Naive thymus-derived CD4-positive, alpha-beta T cell (primary cell): ENCODE measurements around the gene IL20. TPM values are rescaled to one million over a fixed set of nuclear protein-coding genes. Genes with fewer than 3 reads are reported as not detected.
A peak's percentile ranks its signal among the peaks of the same experiment; 100 is the strongest.

Source experiments
- ATAC-seq: fragments of 150-1000 bp; cut with Tn5 transposase; 2 replicates; pipeline ENCODE4 v1.10.0; 2021; ENCODE audit warnings: mild to moderate bottlenecking, moderate library complexity
- CTCF ChIA-PET: fragments of 350-600 bp; sonication (Branson Sonifier 250); formaldehyde crosslinking; loops from one replicate; lab custom pipeline; 2021; ENCODE audit warnings: antibody characterized with exemption; lab: Charles Lee
- POLR2A ChIA-PET: fragments of 350-600 bp; sonication (Branson Sonifier 250); formaldehyde crosslinking; loops from one replicate; lab custom pipeline; 2021; ENCODE audit warnings: antibody characterized with exemption, inconsistent platforms; lab: Charles Lee
- DNase-seq, 9 donors: peaks; one replicate each; pipeline versions ENCODE4 v3.0.0 to v3.0.0-alpha.2; 2020 to 2022; ENCODE audit warnings: mixed read lengths in 1 of 9
- H3K27ac ChIP-seq: one replicate; pipeline ENCODE4 v1.7.0; 2013; ENCODE audit warnings: mild to moderate bottlenecking, low read depth, low read length, moderate library complexity
- H3K27me3 ChIP-seq, 2 donors: one replicate each; pipeline ENCODE4 v1.7.0; 2013; ENCODE audit warnings: low read length in 2 of 2, mild to moderate bottlenecking in 2 of 2, moderate library complexity in 2 of 2; ENCODE audit not compliant: control insufficient read depth in 2 of 2, insufficient read depth in 2 of 2
- H3K36me3 ChIP-seq, 3 experiments: 1 replicate in 2 of 3; 2 replicates in 1 of 3; pipeline ENCODE4 v1.7.0; 2013; ENCODE audit warnings: low read length in 3 of 3, mild to moderate bottlenecking in 3 of 3, moderate library complexity in 1 of 3; ENCODE audit not compliant: insufficient read depth in 3 of 3, control insufficient read depth in 2 of 3
- H3K4me1 ChIP-seq, 2 donors: one replicate each; pipeline ENCODE4 v1.7.0; 2013; ENCODE audit warnings: low read length in 2 of 2, mild to moderate bottlenecking in 2 of 2, moderate library complexity in 1 of 2; ENCODE audit not compliant: control insufficient read depth in 2 of 2, insufficient read depth in 2 of 2
- H3K4me3 ChIP-seq: 2 replicates; pipeline ENCODE4 v1.7.0; 2013; ENCODE audit warnings: mild to moderate bottlenecking, low read length
- H3K9me3 ChIP-seq, 3 experiments: 1 replicate in 2 of 3; 2 replicates in 1 of 3; pipeline ENCODE4 v1.7.0; 2013; ENCODE audit warnings: low read length in 3 of 3; ENCODE audit not compliant: control insufficient read depth in 2 of 3
- H3K27ac Mint-ChIP-seq, 9 donors: one replicate each; pipeline ENCODE4 v1.8.0; 2020 to 2022; ENCODE audit warnings: mixed read lengths in 9 of 9, mild to moderate bottlenecking in 8 of 9, moderate library complexity in 5 of 9, inconsistent platforms in 2 of 9
- H3K27me3 Mint-ChIP-seq, 5 donors: one replicate each; pipeline ENCODE4 v1.8.0; 2021 to 2022; ENCODE audit warnings: mixed read lengths in 5 of 5, mild to moderate bottlenecking in 1 of 5
- H3K36me3 Mint-ChIP-seq, 5 donors: one replicate each; pipeline ENCODE4 v1.8.0; 2020 to 2022; ENCODE audit warnings: mixed read lengths in 5 of 5, mild to moderate bottlenecking in 3 of 5, inconsistent platforms in 1 of 5
- H3K4me1 Mint-ChIP-seq, 7 donors: one replicate each; pipeline ENCODE4 v1.8.0; 2020 to 2022; ENCODE audit warnings: mixed read lengths in 7 of 7, mild to moderate bottlenecking in 3 of 7, inconsistent platforms in 1 of 7
- H3K4me3 Mint-ChIP-seq, 10 donors: one replicate each; pipeline ENCODE4 v1.8.0; 2020 to 2022; ENCODE audit warnings: mild to moderate bottlenecking in 10 of 10, mixed read lengths in 10 of 10, moderate library complexity in 6 of 10, inconsistent platforms in 2 of 10
- H3K9me3 Mint-ChIP-seq, 11 donors: one replicate each; pipeline ENCODE4 v1.8.0; 2020 to 2022; ENCODE audit warnings: mixed read lengths in 11 of 11, mild to moderate bottlenecking in 4 of 11, inconsistent platforms in 1 of 11, moderate library complexity in 1 of 11
- intact Hi-C, 2 donors: fragments of 100-400 bp; cut with micrococcal nuclease; formaldehyde crosslinking; loops; one replicate each; pipeline ENCODE4 v1.15.1; 2023
- polyA plus RNA-seq, 2 donors: library from polyadenylated mRNA; unstranded; fragments of 300-500 nt; fragmentation: Illumina TruSeq; gene quantifications; one replicate each; pipeline ENCODE4 v1.2.3, GENCODE V29; 2021
- total RNA-seq, 6 experiments: library from RNA in 5 of 6; stranded (reverse) in 5 of 6; gene quantifications; 1 replicate in 5 of 6; 2 replicates in 1 of 6; pipeline ENCODE4 v1.2.3 and lab custom pipeline; 2021 to 2026

IL20 gene, protein sequence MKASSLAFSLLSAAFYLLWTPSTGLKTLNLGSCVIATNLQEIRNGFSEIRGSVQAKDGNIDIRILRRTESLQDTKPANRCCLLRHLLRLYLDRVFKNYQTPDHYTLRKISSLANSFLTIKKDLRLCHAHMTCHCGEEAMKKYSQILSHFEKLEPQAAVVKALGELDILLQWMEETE
- total RNA-seq (not detected), polyA plus RNA-seq (not detected), total RNA-seq (lab: John Stamatoyannopoulos, UW) (not detected)

GRCh38 chr1:206864939-206865671 lies at the start of gene IL20:
IL20 (plus strand) TSS chr1:206865623; CDS start chr1:206865853, 230 bp downstream.
- Mint-ChIP-seq H3K27me3 (peaks cover 0 to 56% (median 0%) of the 10 kb centered on the region in 5 donors), H3K9me3 (no peaks in the 10 kb centered on the region), H3K27ac (peak within 1 kb of the TSS in 6 of 9 donors; percentile 7 to 53 (median 28)), H3K4me1 (peaks cover 3 to 16% (median 8%) of the 10 kb centered on the region in 7 donors), H3K36me3 (peaks cover 0 to 3% (median 0%) of the 10 kb centered on the region in 5 donors), H3K4me3 (peak within 1 kb of the TSS in 2 of 10 donors; percentile 3 to 5)
- POLR2A ChIA-PET: interaction anchor here (0.7 to 2.6 kb wide), 8 partner anchors 25 to 128 kb away, joined by 3 to 10 read pairs (median 4); no protein-coding TSS in a partner anchor
- Histone ChIP-seq H3K4me3 (no peak within 1 kb of the TSS), H3K27ac (no peak within 1 kb of the TSS), H3K27me3 (no peaks in the 10 kb centered on the region), H3K4me1 (no peaks in the 10 kb centered on the region), H3K9me3 (no peaks in the 10 kb centered on the region), H3K36me3 (no peaks in the 10 kb centered on the region)
- peak; percentile 71 to 92 (median 84) for DNase-seq
- CTCF ChIA-PET: interaction anchor here (0.9 to 6.4 kb wide), 14 partner anchors 10 to 130 kb away, joined by 3 to 50 read pairs (median 4); no protein-coding TSS in a partner anchor
- peak; percentile 97 for ATAC-seq
- intact Hi-C loops: loop anchor here (1.0 kb wide), 6 partner anchors 40 to 117 kb away; no protein-coding TSS in a partner anchor

DNA sequence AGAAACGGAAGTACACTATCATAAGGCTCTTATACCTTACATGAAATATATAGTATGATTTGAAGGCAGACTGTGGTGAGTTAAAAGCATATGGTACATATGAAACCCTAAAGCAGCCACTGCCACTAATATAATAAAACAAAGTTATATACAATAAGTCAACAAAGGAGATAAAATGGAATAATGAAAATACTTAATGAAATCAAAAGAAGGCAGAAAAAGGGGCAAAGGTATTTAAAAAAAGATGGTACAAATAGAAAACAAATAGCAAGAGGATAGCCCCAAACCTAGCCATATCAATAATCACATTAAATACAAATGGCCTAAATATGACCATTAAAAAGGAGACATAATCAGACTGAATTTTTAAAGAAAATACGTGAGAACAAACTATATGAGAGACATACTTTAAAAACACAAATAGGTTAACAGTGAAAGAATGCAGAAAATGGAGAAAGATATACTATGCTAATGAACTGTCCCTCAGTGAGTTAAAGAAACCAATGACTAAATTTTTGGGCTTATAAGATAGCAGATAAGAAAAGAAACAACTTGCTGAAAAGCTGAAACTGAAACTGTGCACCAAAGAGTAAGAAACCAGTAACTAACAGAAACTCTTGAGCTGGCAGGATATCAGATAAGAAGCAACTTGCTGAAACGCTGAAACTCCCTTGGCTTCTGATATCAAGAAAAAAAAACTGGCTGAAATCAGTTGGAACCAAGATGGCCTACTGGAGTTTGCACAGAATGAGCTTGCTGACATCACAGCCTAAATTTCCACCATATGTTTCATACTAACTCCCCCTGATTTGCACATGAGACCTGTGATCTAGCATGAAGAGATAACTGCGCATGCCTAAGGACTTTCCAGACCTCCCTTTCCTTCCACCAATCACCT lies 48.8 kb upstream of the IL20 start:
- Mint-ChIP-seq H3K27ac (peak overlapping the region; percentile 83 to 97 (median 89)), H3K27me3 (no peaks in the 10 kb centered on the region), H3K36me3 (peaks cover 0 to 35% (median 4%) of the 10 kb centered on the region in 5 donors), H3K4me1 (peaks cover 20 to 52% (median 42%) of the 10 kb centered on the region in 7 donors), H3K4me3 (peak overlapping the region in 9 of 10 donors; percentile 2 to 72 (median 65)), H3K9me3 (peaks cover 0 to 23% (median 2%) of the 10 kb centered on the region in 11 donors)
- ChIA-PET CTCF (interaction anchor here (0.6 to 2.2 kb wide), 15 partner anchors 8 to 166 kb away, joined by 3 to 12 read pairs (median 3); no protein-coding TSS in a partner anchor), POLR2A (interaction anchor here (0.6 to 2.5 kb wide), 23 partner anchors 10 to 134 kb away, joined by 3 to 13 read pairs (median 4); partner anchors contain the start of gene FCMR)
- intact Hi-C loops: loop anchor here (1.0 to 5.0 kb wide), 5 partner anchors 13 to 236 kb away; partner anchors contain the start of genes PFKFB2 (in 1 of the 2) and YOD1 (in 1 of the 2)
- Histone ChIP-seq H3K4me3 (no peak overlapping the region), H3K27ac (peak overlapping the region; percentile 47), H3K9me3 (no peaks in the 10 kb centered on the region), H3K27me3 (no peaks in the 10 kb centered on the region), H3K4me1 (peaks cover 0 to 13% of the 10 kb centered on the region in 2 donors), H3K36me3 (no peaks in the 10 kb centered on the region)
- ATAC-seq: peak; percentile 87
- DNase-seq: peak in 7 of 9 donors; percentile 34 to 75 (median 64)

DNA sequence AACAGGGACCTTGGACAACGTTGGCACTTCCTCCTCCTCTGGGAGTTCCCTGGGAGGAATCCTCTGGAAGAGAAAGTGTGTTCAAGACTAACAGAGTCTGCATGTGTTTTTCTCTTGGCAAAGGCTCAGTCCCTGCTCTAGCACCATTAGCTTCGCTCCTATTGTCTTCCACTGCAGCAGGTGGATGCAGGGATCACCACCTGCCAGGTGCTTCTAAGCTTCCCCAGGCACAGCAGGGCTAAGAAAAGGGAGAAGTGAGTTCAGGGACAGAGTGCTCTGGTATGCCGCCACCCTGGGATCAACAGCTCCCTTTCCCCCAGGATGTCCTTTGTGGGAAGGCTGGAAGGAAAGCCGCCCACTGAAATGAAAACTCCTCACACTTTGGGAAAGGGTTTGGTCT lies 43.9 kb upstream of the IL20 start:
- H3K9me3 ChIP-seq: no peaks in the 10 kb centered on the region
- peaks cover 23 to 38% (median 34%) of the 10 kb centered on the region in 7 donors for H3K4me1 Mint-ChIP-seq
- H3K9me3 Mint-ChIP-seq: peaks cover 0 to 4% (median 0%) of the 10 kb centered on the region in 11 donors
- no peaks in the 10 kb centered on the region for H3K27me3 ChIP-seq
- no peak overlapping the region for H3K27ac Mint-ChIP-seq
- DNase-seq: no peak
- peaks cover 0 to 23% of the 10 kb centered on the region in 2 donors for H3K4me1 ChIP-seq
- peaks cover 0 to 3% (median 0%) of the 10 kb centered on the region in 5 donors for H3K36me3 Mint-ChIP-seq
- ChIA-PET POLR2A (interaction anchor here (0.6 to 3.1 kb wide), 5 partner anchors 11 to 92 kb away, joined by 3 to 11 read pairs (median 3); no protein-coding TSS in a partner anchor), CTCF (interaction anchor here (0.6 to 1.3 kb wide), 3 partner anchors 13 to 112 kb away, joined by 3 to 5 read pairs (median 4); no protein-coding TSS in a partner anchor)
- no peak overlapping the region for H3K4me3 ChIP-seq
- intact Hi-C loops: no loop called here
- H3K27me3 Mint-ChIP-seq: no peaks in the 10 kb centered on the region
- no peak overlapping the region for H3K4me3 Mint-ChIP-seq
- no peak for ATAC-seq
- H3K36me3 ChIP-seq: no peaks in the 10 kb centered on the region
- no peak overlapping the region for H3K27ac ChIP-seq

- H3K27ac Mint-ChIP-seq: no peak overlapping the region
- no peaks in the 10 kb centered on the region for H3K27me3 ChIP-seq
- H3K36me3 Mint-ChIP-seq: peaks cover 0 to 4% (median 0%) of the 10 kb centered on the region in 5 donors
- peaks cover 0 to 4% (median 0%) of the 10 kb centered on the region in 11 donors for H3K9me3 Mint-ChIP-seq
- ATAC-seq (no peak), DNase-seq (no peak)
- H3K4me3 ChIP-seq: no peak overlapping the region
- ChIA-PET POLR2A (interaction anchor here (0.6 to 0.9 kb wide), 2 partner anchors 35 to 130 kb away, joined by 4 to 5 read pairs; no protein-coding TSS in a partner anchor), CTCF (interaction anchor here (1.4 kb wide), 1 partner anchor 109 kb away, joined by 3 read pairs; no protein-coding TSS in a partner anchor)
- no peaks in the 10 kb centered on the region for H3K9me3 ChIP-seq
- no peaks in the 10 kb centered on the region for H3K36me3 ChIP-seq
- H3K27me3 Mint-ChIP-seq: no peaks in the 10 kb centered on the region
- peaks cover 1 to 16% of the 10 kb centered on the region in 2 donors for H3K4me1 ChIP-seq
- intact Hi-C loops: no loop called here
- H3K27ac ChIP-seq: no peak overlapping the region
- H3K4me3 Mint-ChIP-seq: no peak overlapping the region
- peaks cover 10 to 34% (median 26%) of the 10 kb centered on the region in 7 donors for H3K4me1 Mint-ChIP-seq
Measured at GRCh38 chr1:206823727-206824126, 41.7 kb upstream of the IL20 start.

DNA sequence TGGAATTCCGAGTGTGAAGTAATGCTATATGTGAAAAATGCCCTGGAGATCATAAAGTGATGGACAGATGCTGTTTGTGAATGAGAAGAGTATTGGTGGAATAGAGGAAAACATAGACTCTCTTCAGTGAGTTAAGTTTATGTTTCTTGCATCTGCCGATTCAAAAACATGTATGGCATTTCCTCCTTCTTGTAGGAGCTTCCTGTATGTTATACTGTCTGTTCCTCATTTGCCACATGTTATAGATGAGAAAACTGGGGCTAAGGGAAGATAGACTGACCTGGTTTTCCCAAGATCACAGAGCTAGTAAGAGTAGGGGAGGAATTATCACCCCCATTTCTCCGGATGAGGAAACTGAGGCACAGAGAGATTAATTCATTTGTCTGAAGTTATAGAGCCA lies 41.1 kb upstream of the IL20 start:
- DNase-seq: peak in 1 of 9 donors; percentile 14
- ChIA-PET POLR2A (interaction anchor here (0.6 to 0.9 kb wide), 3 partner anchors 35 to 131 kb away, joined by 3 to 5 read pairs (median 4); no protein-coding TSS in a partner anchor), CTCF (interaction anchor here (1.4 kb wide), 1 partner anchor 108 kb away, joined by 3 read pairs; no protein-coding TSS in a partner anchor)
- Histone ChIP-seq H3K4me3 (no peak overlapping the region), H3K27me3 (no peaks in the 10 kb centered on the region), H3K4me1 (peaks cover 7 to 22% of the 10 kb centered on the region in 2 donors), H3K27ac (no peak overlapping the region), H3K36me3 (no peaks in the 10 kb centered on the region), H3K9me3 (no peaks in the 10 kb centered on the region)
- H3K27me3 Mint-ChIP-seq: no peaks in the 10 kb centered on the region
- peak overlapping the region in 3 of 10 donors; percentile 6 to 24 (median 18) for H3K4me3 Mint-ChIP-seq
- intact Hi-C loops: no loop called here
- H3K27ac Mint-ChIP-seq: peak overlapping the region in 8 of 9 donors; percentile 6 to 84 (median 38)
- peaks cover 16 to 40% (median 32%) of the 10 kb centered on the region in 7 donors for H3K4me1 Mint-ChIP-seq
- H3K9me3 Mint-ChIP-seq: peaks cover 0 to 4% (median 0%) of the 10 kb centered on the region in 11 donors
- peaks cover 0 to 4% (median 0%) of the 10 kb centered on the region in 5 donors for H3K36me3 Mint-ChIP-seq
- peak; percentile 53 for ATAC-seq
